Activated CD4-positive, alpha-beta T cell treated with anti-CD3 and anti-CD28 coated beads for 36 hours (primary cell): Measurements from ENCODE around the gene R3HDM2. TPM values are rescaled to one million over a fixed set of nuclear protein-coding genes. Genes with fewer than 3 reads are reported as not detected.
A peak's percentile ranks its signal among the peaks of the same experiment; 100 is the strongest.

ENCODE experiments used
- ATAC-seq: fragments of 200-7000 bp; cut with Tn5 transposase; one replicate; pipeline ENCODE4 v1.10.0; 2021; ENCODE audit warnings: mild to moderate bottlenecking, moderate library complexity
- CTCF ChIA-PET: fragments of 350-600 bp; sonication (Branson Sonifier 250); formaldehyde crosslinking; loops from one replicate; lab custom pipeline; 2021; ENCODE audit warnings: antibody characterized with exemption; lab: Charles Lee
- POLR2A ChIA-PET: fragments of 350-600 bp; sonication (Branson Sonifier 250); formaldehyde crosslinking; loops from one replicate; lab custom pipeline; 2021; ENCODE audit warnings: antibody characterized with exemption, inconsistent platforms; lab: Charles Lee
- DNase-seq: peaks from one replicate; pipeline ENCODE4 v3.0.0-alpha.2; 2020
- H3K27ac Mint-ChIP-seq: one replicate; pipeline ENCODE4 v1.8.0; 2021; ENCODE audit warnings: mixed read lengths
- H3K27me3 Mint-ChIP-seq: one replicate; pipeline ENCODE4 v1.8.0; 2021; ENCODE audit warnings: mixed read lengths
- H3K36me3 Mint-ChIP-seq: one replicate; pipeline ENCODE4 v1.8.0; 2021; ENCODE audit warnings: low read depth, mixed read lengths
- H3K4me1 Mint-ChIP-seq: one replicate; pipeline ENCODE4 v1.8.0; 2021; ENCODE audit warnings: mixed read lengths
- H3K4me3 Mint-ChIP-seq: one replicate; pipeline ENCODE4 v1.8.0; 2021; ENCODE audit warnings: mild to moderate bottlenecking, moderate library complexity, mixed read lengths
- H3K9me3 Mint-ChIP-seq: one replicate; pipeline ENCODE4 v1.8.0; 2021; ENCODE audit warnings: low read depth, mixed read lengths
- intact Hi-C, 2 experiments: fragments of 100-400 bp; cut with DNase I in 1 of 2; cut with micrococcal nuclease in 1 of 2; formaldehyde crosslinking; loops; one replicate each; pipeline versions ENCODE4 v1.14.2 to v1.15.1; 2022 to 2024; cut with DNase I, micrococcal nuclease
- total RNA-seq, 2 experiments: library from RNA; stranded (reverse); gene quantifications; one replicate each; pipeline ENCODE4 v1.2.3, GENCODE V29; 2021

The R3HDM2 gene
- total RNA-seq, 2 experiments from 2014 or later, result 45.9 to 52.5 TPM

DNA sequence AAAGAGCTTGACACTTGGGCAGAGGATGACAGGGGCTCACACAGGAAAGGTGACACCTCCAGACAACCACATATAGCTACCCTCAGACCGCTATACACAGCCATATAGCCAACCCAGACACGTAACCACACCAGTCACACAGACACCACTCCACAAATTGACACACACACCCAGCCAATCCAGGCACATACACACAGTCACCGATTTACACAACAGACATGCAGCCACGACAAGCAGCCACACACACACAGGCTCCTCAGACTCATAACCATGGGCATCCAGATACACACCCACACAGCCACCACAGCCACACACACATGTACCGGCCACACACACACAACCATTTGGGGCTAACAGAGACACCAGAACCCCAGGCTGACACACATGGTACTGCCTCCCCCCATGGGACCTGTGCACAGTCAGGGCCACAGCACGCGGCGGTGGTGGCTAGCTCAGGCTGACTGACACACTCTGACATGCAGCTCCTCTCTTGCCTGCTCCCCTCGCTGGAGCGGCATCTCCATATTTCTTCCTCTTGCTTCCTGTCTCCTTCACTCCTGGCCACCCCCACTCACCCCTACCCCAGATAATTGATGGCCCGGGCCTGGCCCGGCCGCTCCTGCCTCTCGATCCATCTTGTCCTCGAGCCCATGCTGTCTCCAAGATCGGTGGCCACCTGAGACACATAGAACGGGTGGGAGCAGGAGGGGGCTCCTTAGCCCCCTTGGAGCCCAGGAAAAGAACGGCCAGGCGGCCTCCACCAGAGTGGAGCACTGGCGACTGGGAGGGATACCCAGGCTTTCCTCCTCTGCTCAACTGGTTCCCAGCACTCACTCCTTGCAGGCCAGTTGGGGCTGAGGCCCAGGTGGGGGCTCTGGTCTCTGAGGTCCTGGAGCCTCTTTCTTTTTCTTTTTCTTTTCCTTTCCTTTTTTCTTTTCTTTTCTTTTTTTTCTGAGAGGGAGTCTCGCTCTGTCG lies 207.4 kb downstream of the R3HDM2 start:
- peak; percentile 49 for DNase-seq
- peak; percentile 36 for ATAC-seq
- ChIA-PET POLR2A (interaction anchor here (0.5 to 1.1 kb wide), 5 partner anchors 10 to 752 kb away, joined by 3 to 5 read pairs (median 3); no protein-coding TSS in a partner anchor), CTCF (interaction anchor here (0.6 to 10.5 kb wide), 8 partner anchors 8 to 257 kb away, joined by 3 to 282 read pairs (median 4); a partner anchor contains a TSS)
- H3K27me3 Mint-ChIP-seq, result peaks cover 70% of the 10 kb centered on the region
- no peak overlapping the region for H3K4me3 Mint-ChIP-seq
- H3K4me1 Mint-ChIP-seq, result peaks cover 41% of the 10 kb centered on the region
- H3K9me3 Mint-ChIP-seq, result no peaks in the 10 kb centered on the region
- no peak overlapping the region for H3K27ac Mint-ChIP-seq
- intact Hi-C loops, result loop anchor here (2.0 to 10.0 kb wide), 2 partner anchors 15 to 589 kb away; partner anchors contain the start of gene BAZ2A (in 1 of the 2)
- H3K36me3 Mint-ChIP-seq, result no peaks in the 10 kb centered on the region

DNA sequence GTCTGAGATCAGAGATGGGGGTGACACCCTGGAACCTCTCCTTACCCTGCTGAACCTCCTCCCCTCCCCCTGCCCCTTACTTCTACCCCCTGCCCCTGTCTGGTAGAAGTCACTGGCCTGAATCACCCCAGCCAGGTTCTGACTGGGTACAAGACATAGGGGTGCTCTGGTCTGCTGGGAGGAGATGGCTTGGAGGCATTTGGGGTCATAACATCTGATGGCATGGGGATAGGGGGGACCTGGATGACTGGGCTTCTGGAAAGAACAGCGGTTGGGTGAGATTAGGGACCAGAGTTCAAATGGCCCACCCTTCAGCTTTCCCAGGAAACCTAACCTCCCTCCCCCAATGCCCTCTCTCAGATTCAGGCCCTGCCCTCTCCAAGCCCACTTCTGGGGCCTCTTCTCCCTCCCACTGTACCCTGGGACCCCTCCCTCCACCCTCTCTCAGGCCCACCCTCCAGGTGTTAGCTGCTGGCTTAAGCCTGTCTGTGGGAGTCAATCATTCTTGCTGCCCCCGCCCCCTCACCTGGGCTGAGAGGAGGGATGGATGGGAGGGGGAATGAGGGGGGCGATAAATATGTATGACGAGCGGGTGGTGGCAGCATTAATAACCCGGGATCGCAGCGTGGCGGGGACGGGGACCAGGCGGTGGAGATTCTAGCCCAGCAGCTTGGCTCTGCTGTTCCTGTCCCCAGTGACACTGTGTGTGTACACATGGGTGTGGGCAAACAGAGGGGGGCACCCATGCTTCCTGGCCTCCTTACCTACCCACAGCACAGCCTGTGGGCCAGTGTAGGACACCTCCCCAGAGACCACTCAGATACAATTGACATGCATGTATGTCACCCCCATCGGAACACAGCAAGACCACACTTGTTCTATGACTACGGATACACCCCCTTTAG lies 208.3 kb downstream of the R3HDM2 start:
- no peak overlapping the region for H3K4me3 Mint-ChIP-seq
- intact Hi-C loops, result loop anchor here in 1 of 2 experiments (10.0 kb wide), 1 partner anchor 588 kb away; the partner anchor contains the start of gene BAZ2A
- H3K27ac Mint-ChIP-seq, result no peak overlapping the region
- ATAC-seq, result no peak
- CTCF ChIA-PET, result interaction anchor here (0.7 to 10.5 kb wide), 6 partner anchors 8 to 258 kb away, joined by 3 to 282 read pairs (median 4); a partner anchor contains a TSS
- peaks cover 37% of the 10 kb centered on the region for H3K4me1 Mint-ChIP-seq
- no peaks in the 10 kb centered on the region for H3K9me3 Mint-ChIP-seq
- peaks cover 75% of the 10 kb centered on the region for H3K27me3 Mint-ChIP-seq
- POLR2A ChIA-PET, result interaction anchor here (0.6 to 1.1 kb wide), 4 partner anchors 14 to 751 kb away, joined by 3 read pairs; no protein-coding TSS in a partner anchor
- DNase-seq, result no peak
- no peaks in the 10 kb centered on the region for H3K36me3 Mint-ChIP-seq

DNA sequence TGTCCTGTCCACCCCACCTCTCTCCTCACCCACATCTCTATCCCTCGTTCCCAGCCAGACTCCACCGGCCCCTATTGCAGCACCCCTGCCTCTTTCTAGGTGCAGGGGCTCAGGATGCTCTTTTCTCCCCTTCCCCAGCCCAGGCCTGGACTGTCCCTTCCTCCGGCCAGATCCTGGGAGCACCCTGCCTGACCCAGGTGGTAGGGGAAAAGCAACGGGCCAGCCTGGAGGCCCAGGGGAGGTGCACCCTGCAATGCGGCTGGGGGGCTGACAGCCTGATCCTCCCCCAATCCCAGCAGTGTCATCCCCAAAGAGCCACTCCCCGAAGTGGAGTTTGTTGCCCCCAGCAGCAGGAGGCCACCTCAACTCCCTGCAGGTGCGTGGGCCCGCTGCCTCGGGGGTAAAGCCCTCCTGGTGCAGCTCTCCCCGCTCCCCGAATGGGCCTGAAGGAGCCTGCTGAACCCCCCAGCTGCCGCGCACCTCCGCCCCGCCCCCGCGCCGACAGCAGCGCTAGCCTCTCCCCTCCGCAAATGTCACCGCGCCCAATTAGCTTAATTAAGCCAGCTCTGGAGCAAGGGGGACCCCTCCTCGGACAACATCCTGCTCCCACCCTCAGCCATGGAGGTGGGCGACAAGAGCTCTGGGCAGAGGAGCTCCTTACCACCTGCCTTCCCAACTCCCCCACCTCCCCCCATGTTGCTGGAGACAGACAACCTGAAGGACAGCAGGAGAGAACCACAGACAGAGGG lies 209.5 kb downstream of the R3HDM2 start:
- ATAC-seq (no peak), DNase-seq (no peak)
- POLR2A ChIA-PET, result no interaction called here
- Mint-ChIP-seq H3K4me3 (no peak overlapping the region), H3K9me3 (no peaks in the 10 kb centered on the region), H3K27me3 (peaks cover 73% of the 10 kb centered on the region), H3K4me1 (peaks cover 33% of the 10 kb centered on the region), H3K36me3 (no peaks in the 10 kb centered on the region), H3K27ac (no peak overlapping the region)
- intact Hi-C loops, result loop anchor here in 1 of 2 experiments (10.0 kb wide), 1 partner anchor 587 kb away; the partner anchor contains the start of gene BAZ2A
- CTCF ChIA-PET, result interaction anchor here (0.7 to 1.0 kb wide), 2 partner anchors 21 to 90 kb away, joined by 4 to 5 read pairs; no protein-coding TSS in a partner anchor

DNA sequence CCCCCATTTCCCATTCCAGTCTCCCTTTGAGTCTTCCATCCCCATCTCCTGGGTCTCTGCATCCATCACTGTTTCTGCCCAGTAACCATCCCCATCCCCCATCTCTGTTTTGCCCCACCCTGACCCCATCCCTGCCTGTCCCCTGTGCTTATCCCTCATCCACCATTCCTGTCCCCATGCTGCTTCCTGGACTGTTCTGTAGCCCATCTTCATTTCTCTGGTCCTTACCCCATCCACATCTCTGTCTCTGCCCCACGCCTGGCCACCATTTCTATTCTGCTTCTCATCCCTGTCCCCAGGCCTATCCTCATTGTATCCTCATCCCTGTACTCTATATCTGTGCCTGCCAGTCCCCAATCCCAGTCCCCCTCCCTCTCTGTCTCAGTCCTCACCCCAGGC lies 210.1 kb downstream of the R3HDM2 start:
- H3K36me3 Mint-ChIP-seq, result no peaks in the 10 kb centered on the region
- H3K27ac Mint-ChIP-seq, result no peak overlapping the region
- no peak overlapping the region for H3K4me3 Mint-ChIP-seq
- DNase-seq, result no peak
- CTCF ChIA-PET, result no interaction called here
- no peaks in the 10 kb centered on the region for H3K9me3 Mint-ChIP-seq
- H3K4me1 Mint-ChIP-seq, result peaks cover 30% of the 10 kb centered on the region
- peaks cover 73% of the 10 kb centered on the region for H3K27me3 Mint-ChIP-seq
- POLR2A ChIA-PET, result no interaction called here
- no peak for ATAC-seq
- intact Hi-C loops, result loop anchor here in 1 of 2 experiments (10.0 kb wide), 1 partner anchor 586 kb away; the partner anchor contains the start of gene BAZ2A

DNA sequence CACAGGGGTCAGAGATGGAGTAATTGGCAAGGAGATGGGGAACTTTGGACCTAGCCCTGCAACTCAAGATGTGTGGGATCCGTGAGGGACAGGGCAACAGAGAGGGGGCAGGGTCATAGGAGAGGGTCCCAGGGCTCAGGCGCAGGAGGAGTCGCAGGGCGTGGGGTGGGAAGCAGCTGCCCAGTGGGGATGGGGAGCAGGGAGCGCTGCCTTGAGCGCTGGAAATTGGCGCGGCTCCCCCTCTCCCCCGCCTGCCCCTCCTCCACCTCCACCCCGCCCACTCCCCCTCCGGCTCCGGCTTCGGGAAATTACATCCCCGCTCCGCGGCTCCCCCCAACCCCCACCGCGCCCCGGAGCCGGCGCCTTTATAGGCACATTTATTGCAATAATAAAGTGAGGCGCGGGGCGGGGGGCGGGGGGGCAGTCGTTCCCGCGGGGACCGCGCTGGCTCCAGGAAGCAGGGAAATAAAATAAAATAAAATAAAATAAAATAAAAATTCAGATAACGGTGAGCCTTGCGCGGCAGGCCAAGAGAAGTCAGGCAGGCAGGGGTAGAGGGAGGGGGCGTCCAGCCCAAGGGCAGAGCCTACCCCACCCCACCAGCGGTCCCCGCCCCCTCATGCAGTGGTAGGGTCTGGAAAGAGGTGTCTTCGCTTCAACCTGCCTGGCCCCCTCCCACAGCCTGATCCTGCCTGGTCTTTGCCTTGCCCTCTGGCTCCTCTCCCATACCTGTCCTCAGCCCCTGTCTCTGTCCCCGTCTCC lies 210.7 kb downstream of the R3HDM2 start:
- intact Hi-C loops, result loop anchor here in 1 of 2 experiments (5.0 to 10.0 kb wide), 2 partner anchors 412 to 585 kb away; partner anchors contain the start of genes B4GALNT1 and BAZ2A
- ChIA-PET CTCF (interaction anchor here (1.0 to 2.2 kb wide), 4 partner anchors 10 to 26 kb away, joined by 3 to 10 read pairs (median 7); partner anchors contain the start of gene SHMT2), POLR2A (no interaction called here)
- Mint-ChIP-seq H3K4me3 (no peak overlapping the region), H3K9me3 (no peaks in the 10 kb centered on the region), H3K36me3 (no peaks in the 10 kb centered on the region), H3K4me1 (peaks cover 31% of the 10 kb centered on the region), H3K27ac (no peak overlapping the region), H3K27me3 (peaks cover 75% of the 10 kb centered on the region)
- no peak for ATAC-seq
- no peak for DNase-seq

DNA sequence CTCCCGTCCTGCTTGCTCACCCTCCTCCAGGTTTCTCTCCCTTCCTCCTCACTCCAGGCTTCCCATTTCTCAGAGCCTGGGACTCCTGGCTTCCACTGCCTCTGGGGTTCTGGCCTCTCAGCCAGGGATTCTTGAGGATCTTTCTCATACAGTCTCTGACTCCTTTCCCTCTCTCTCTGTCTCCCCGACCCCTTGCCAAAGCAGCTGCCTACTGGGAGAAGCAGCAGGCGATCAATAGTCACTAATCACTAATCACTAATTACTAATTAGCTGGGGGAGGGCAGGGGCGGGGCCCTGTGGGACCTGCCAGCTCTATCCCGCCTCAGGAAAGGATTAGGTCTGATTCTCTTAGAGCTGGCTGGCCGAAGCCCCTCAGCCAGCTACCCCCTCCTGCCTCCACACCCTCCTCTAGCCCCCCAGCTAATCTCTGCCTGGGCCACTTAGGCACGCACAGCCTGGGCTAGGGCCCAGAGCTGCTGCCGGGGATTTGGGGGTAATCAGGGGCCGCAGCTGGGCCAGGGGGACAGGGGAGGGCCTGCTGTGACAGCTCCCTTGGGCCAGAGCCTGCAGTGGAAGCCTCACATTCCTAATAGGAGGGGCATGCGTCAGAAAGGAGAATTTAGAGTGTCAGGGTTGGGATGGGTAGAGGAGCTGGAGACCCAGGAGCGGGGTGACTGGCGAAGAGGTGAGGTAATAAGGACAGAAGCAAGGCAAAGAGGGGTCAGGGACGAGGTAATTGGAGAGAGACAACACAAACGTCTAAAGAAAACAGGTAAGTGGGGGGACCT lies 211.4 kb downstream of the R3HDM2 start:
- Mint-ChIP-seq H3K9me3 (no peaks in the 10 kb centered on the region), H3K27ac (no peak overlapping the region), H3K4me1 (peaks cover 30% of the 10 kb centered on the region), H3K27me3 (peaks cover 77% of the 10 kb centered on the region), H3K4me3 (no peak overlapping the region), H3K36me3 (no peaks in the 10 kb centered on the region)
- intact Hi-C loops, result loop anchor here in 1 of 2 experiments (5.0 kb wide), 1 partner anchor 413 kb away; the partner anchor contains the start of gene B4GALNT1
- DNase-seq, result no peak
- POLR2A ChIA-PET, result no interaction called here
- no peak for ATAC-seq
- CTCF ChIA-PET, result interaction anchor here (0.6 to 2.2 kb wide), 6 partner anchors 11 to 733 kb away, joined by 3 to 10 read pairs (median 6); partner anchors contain the start of gene SHMT2

DNA sequence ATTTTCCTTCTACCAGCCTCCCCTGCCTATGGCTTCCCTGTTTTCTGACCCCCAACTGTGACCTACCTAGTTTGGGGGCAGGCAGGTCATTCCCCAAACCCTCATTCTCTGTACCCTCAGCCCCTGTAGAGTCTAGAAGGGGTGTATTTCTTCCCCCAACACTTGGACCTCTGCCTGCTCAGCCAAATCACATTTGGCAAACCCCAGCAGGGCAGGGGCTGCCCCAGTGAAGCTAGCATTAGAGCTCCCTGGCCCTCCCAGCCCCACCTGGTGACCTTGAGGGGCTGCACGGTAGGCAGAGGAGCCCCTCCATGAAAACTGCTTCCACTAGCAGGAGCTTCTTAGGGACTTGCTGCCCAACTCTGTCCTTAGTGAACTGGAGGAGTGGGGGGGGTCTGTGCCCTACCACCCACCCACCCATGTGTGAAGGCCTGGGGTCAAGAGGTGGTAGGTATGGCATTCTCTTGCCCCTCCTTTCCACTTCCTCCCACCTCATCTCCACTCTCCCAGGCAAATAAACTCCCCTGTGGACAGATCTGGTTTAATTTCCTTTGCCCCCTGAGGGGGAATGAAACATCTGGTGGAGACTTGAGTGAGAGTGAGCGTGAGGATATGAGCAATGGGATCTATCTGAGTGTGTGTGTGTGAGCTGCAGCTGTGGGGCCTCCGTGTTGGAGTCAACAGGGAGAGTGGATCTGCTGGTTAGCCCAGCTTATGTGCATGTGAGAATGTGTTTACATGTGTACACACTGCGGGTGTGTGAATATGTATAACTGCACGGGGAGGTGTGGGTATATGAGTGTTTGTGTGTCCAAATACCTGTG lies 212.6 kb downstream of the R3HDM2 start:
- Mint-ChIP-seq H3K4me3 (no peak overlapping the region), H3K36me3 (no peaks in the 10 kb centered on the region), H3K9me3 (no peaks in the 10 kb centered on the region), H3K27me3 (peaks cover 80% of the 10 kb centered on the region), H3K27ac (no peak overlapping the region), H3K4me1 (peaks cover 40% of the 10 kb centered on the region)
- DNase-seq (no peak), ATAC-seq (no peak)
- CTCF ChIA-PET, result interaction anchor here (0.6 to 2.2 kb wide), 8 partner anchors 10 to 548 kb away, joined by 3 to 16 read pairs (median 4); partner anchors contain the start of gene SHMT2
- POLR2A ChIA-PET, result no interaction called here
- intact Hi-C loops, result loop anchor here in 1 of 2 experiments (5.0 kb wide), 1 partner anchor 414 kb away; the partner anchor contains the start of gene B4GALNT1
